Panc1 (cell line): ENCODE results near the gene KAT6B.

Source experiments
- POLR2AphosphoS5 ChIP-seq: IDR thresholded peaks from 2 replicates; pipeline ENCODE4 v1.6.1; 2012; ENCODE audit warnings: mild to moderate bottlenecking, low read depth, low read length, moderate library complexity
- SIN3A ChIP-seq: IDR thresholded peaks from 2 replicates; pipeline ENCODE4 v1.6.1; 2012; ENCODE audit warnings: low read depth, mild to moderate bottlenecking, low read length, moderate library complexity, borderline replicate concordance; ENCODE audit not compliant: insufficient read depth
- TCF7L2 ChIP-seq: IDR thresholded peaks from 2 replicates; pipeline ENCODE4 v1.6.1; 2011; ENCODE audit warnings: mild to moderate bottlenecking, low read depth, low read length, inconsistent platforms
- TF ChIP-seq, protein P1 (sequence below): fragments of 450-650 bp; IDR thresholded peaks from 2 replicates; pipeline ENCODE4 v1.5.1; 2017; ENCODE audit warnings: mild to moderate bottlenecking
- TF ChIP-seq, protein P2 (sequence below), 2 experiments: IDR thresholded peaks; 2 replicates each; pipeline ENCODE4 v1.6.1; 2011 to 2012; ENCODE audit warnings: low read depth in 2 of 2, control low read depth in 1 of 2, low read length in 1 of 2, mild to moderate bottlenecking in 1 of 2, moderate library complexity in 1 of 2; ENCODE audit not compliant: insufficient read depth in 1 of 2

DNA sequence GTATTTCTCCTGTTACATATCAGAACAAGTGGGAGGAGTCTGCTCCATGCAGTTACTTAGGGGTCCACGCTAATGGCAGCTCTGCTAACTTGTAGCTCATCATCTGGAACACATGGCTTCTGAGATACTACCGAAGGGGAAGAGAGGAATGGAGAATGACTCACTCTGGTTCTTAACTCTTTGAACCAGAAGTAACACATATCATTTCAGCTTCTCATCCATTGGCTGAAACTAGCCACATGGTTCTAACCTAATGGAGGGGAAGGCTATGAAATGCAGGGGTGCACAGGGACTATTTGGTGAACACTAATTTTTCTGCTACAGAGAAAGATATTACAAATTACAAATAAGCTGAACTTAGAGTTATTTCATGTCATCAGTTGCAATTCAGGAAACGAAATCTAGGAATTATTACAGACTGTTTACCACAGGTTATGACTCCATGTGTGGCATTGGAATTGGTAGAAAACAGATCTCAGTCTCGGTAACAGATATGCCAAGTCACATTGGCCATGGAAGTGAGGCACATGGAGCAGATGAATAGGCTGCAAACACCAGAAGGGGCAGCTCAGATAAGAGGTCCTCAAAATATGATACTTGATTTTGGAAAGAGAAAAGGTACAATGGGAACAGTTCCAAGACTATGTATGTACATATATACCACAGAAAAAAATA, 9.4 kb upstream of the KAT6B start:
- TF ChIP-seq, protein P1, sequence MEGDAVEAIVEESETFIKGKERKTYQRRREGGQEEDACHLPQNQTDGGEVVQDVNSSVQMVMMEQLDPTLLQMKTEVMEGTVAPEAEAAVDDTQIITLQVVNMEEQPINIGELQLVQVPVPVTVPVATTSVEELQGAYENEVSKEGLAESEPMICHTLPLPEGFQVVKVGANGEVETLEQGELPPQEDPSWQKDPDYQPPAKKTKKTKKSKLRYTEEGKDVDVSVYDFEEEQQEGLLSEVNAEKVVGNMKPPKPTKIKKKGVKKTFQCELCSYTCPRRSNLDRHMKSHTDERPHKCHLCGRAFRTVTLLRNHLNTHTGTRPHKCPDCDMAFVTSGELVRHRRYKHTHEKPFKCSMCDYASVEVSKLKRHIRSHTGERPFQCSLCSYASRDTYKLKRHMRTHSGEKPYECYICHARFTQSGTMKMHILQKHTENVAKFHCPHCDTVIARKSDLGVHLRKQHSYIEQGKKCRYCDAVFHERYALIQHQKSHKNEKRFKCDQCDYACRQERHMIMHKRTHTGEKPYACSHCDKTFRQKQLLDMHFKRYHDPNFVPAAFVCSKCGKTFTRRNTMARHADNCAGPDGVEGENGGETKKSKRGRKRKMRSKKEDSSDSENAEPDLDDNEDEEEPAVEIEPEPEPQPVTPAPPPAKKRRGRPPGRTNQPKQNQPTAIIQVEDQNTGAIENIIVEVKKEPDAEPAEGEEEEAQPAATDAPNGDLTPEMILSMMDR = no peak
- TF ChIP-seq, protein P2, sequence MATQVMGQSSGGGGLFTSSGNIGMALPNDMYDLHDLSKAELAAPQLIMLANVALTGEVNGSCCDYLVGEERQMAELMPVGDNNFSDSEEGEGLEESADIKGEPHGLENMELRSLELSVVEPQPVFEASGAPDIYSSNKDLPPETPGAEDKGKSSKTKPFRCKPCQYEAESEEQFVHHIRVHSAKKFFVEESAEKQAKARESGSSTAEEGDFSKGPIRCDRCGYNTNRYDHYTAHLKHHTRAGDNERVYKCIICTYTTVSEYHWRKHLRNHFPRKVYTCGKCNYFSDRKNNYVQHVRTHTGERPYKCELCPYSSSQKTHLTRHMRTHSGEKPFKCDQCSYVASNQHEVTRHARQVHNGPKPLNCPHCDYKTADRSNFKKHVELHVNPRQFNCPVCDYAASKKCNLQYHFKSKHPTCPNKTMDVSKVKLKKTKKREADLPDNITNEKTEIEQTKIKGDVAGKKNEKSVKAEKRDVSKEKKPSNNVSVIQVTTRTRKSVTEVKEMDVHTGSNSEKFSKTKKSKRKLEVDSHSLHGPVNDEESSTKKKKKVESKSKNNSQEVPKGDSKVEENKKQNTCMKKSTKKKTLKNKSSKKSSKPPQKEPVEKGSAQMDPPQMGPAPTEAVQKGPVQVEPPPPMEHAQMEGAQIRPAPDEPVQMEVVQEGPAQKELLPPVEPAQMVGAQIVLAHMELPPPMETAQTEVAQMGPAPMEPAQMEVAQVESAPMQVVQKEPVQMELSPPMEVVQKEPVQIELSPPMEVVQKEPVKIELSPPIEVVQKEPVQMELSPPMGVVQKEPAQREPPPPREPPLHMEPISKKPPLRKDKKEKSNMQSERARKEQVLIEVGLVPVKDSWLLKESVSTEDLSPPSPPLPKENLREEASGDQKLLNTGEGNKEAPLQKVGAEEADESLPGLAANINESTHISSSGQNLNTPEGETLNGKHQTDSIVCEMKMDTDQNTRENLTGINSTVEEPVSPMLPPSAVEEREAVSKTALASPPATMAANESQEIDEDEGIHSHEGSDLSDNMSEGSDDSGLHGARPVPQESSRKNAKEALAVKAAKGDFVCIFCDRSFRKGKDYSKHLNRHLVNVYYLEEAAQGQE (IDR thresholded peaks at IDR 0.05; ENCODE audit: insufficient read depth in 1 of 2, low read depth in 2 of 2, low read length in 1 of 2) = no peak
- TF ChIP-seq POLR2AphosphoS5 (no peak), SIN3A (no peak), TCF7L2 (no peak)
